Kidney capillary endothelial cell (primary cell): ENCODE measurements around the gene IL17D.
"Not testable (repeated sequence)": the region's sequence is repeated elsewhere in the genome, so short reads cannot be mapped to it uniquely, and the experiment has no call there.

Source experiments
- DNase-seq: peaks from one replicate; pipeline ENCODE4 v3.0.0-alpha.2; 2018; ENCODE audit warnings: low spot score

Gene IL17D

DNA sequence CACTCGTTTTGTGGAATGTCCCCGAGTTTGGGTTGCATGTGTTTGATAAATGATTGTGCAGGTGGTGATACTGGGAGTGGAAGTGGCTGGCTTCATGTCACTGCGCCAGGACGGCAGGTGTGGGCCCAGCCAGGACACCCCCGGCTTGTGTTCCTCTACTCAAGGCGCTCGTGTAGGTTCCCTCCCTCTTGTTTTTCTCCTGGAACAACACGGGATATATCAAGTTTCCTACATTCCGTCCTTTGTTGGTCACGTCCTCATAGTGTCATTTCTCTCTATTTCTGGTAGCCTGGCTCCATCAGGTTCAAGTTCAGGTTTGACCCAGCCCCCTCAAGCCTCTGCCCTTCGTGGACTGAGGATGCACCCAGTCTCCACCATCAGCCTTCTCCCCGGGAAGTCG, 16.3 kb downstream of the IL17D start:
- no peak for DNase-seq

DNA sequence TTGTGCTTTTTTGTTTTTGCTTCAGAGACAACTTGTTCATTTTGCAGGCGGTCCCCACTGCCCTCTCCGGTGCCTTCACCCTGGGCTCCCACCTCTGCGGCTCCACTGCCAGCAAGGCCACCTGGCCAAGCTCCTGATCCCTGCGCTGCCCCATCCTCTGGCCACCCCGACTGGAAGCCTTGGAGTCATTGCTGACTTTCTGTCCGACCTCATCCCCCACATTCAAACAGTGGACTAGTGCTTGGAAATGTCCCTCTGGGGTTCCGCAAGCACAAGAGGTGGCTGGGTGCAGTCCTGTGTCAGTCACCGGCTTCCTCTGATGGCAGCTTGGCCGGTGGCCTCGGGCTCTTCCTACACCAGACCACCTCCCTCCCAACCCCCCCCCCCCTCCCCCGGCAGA, 17.0 kb downstream of the IL17D start:
- DNase-seq: no peak

DNA sequence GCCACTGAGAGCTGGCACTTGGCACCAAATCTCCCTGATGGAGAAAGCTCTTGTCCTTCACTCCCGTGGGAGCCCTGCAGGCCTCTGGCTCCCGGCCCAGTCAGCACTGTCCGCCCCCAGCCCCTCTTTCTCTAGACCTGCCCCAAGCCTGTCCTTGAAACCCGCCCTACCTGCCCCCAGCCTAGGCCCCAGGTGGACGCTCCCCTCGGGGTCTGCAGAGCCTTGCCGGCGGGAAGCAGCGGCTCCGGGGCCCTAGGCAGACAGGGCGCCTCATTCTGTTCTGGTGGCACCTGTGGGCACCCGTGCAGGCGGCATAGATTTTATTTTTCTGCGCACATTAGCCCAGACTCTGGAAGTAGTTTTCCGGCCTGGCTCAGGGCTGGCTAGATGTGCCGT, 17.6 kb downstream of the IL17D start:
- DNase-seq: no peak

DNA sequence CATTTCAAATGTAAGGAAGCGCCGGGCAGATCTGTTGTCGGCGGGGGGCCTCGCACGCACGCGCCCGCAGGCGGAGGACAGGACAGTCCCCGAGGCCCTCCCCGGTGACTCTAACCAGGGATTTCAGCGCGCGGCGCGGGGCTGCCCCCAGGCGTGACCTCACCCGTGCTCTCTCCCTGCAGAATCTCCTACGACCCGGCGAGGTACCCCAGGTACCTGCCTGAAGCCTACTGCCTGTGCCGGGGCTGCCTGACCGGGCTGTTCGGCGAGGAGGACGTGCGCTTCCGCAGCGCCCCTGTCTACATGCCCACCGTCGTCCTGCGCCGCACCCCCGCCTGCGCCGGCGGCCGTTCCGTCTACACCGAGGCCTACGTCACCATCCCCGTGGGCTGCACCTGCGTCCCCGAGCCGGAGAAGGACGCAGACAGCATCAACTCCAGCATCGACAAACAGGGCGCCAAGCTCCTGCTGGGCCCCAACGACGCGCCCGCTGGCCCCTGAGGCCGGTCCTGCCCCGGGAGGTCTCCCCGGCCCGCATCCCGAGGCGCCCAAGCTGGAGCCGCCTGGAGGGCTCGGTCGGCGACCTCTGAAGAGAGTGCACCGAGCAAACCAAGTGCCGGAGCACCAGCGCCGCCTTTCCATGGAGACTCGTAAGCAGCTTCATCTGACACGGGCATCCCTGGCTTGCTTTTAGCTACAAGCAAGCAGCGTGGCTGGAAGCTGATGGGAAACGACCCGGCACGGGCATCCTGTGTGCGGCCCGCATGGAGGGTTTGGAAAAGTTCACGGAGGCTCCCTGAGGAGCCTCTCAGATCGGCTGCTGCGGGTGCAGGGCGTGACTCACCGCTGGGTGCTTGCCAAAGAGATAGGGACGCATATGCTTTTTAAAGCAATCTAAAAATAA, 18.2 kb downstream of the IL17D start:
- DNase-seq: no peak

DNA sequence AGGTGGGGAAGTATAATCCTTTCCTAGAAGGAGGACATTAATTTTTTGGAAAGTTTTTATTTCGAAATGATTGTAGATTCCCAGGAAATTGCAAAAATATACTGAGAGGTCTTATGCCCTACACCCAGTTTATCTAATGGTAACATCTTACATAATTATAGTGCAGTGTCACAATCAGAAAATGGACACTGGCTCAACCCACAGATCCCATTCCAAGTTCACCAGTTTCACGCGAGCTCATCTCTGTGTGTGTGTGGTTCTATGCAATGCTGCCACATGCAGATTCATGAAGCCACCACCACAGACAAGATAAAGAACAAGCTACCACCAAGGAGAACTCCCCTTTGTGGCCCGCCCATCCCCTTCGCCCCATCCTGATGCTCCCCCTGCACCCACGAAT, 24.4 kb downstream of the IL17D start:
- no peak for DNase-seq

DNA sequence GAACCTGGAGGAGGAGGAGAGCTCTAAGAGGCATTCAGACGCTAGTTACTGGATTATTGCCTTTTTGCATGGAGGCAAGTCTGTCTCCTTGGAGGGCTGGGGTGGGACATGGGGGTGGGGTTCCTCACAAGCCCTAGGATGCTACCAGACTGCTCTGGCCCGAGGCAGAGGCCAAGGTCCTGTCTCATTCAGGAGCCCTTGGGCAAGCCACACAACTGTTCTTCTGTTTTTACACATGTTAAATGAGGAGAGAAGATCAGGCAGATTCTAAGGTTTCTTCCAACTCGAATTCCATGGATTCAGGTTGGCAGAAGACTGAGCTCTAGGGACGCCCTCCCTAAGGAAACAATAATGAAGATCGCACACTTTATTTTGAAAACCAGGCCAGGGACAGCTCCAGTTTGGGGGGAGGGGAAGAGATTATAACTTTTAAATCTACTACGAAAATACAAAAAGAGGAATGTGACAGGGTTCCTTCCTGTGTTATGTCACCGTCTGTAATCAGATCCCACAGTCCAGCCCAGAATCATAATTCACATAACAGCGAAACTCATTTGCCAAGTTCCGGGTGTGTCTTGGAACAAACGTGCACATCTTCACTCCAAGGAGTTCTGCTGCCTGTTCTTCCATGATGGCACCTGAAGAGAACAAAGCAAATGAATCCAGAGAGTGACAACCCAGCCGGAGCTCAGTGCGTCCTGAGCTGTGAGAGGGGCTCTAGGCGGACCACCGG, 25.2 kb downstream of the IL17D start:
- DNase-seq: no peak

DNA sequence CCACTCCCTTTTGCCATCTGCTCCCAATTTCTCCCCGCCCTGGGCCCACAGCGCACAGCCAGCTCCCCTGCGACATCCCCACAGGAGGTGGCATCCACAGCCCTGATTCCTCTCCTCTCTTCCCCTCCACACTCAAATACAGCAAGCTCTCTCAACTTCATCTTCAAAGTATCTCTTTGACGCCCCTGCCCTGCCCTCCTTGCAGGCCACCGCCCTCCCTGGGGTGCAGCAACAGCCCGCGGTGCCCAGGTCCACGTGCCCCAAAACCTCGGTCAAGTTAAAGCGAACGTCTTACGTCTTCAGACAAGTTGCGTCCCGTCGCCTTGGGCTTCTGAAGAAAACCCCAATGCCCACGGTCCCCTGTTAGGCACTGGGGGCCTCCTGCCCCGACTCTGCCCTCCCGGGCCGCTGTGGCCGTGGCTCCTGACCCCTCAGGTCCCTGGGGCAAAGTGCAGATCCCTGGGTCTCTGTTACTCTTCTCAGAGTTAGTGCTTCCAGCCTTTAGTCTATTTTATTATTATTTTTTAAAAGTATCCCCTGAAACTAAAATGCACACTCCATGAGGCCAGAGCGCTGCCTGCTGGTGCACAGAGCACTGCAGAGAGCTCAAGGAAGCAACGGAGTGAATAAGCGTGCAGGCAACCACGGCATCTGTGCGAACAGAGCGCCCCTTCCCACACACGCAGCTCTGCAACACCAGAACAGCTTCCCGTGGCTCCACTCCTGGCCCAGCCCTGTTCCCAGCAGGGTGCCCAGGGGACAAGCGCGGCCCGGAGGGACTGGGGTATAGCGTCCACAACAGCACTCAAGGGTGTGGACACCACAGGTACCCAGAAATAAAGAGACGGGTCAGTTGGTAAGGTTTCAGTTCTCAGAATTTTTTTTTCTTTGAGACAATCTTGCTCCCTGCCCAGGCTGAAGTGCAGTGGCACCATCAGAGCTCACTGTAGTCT, 26.4 kb downstream of the IL17D start:
- DNase-seq: no peak

DNA sequence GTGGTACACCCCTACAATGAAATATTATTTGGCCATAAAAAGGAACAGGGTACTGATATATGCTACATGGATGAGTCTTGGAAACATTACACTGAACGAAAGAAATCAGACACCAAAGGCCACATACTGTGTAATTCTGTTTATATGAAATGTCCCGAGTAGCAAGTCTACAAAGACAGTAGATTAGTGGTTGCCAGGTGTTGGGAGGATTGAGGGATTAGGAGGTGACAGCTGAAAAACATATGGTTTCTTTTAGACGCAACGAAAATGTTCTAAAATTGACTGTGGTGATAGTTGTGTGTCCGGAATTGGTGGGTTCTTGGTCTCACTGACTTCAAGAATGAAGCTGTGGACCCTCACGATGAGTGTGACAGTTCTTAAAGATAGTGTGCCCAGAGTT, 35.1 kb downstream of the IL17D start:
- no peak for DNase-seq

DNA sequence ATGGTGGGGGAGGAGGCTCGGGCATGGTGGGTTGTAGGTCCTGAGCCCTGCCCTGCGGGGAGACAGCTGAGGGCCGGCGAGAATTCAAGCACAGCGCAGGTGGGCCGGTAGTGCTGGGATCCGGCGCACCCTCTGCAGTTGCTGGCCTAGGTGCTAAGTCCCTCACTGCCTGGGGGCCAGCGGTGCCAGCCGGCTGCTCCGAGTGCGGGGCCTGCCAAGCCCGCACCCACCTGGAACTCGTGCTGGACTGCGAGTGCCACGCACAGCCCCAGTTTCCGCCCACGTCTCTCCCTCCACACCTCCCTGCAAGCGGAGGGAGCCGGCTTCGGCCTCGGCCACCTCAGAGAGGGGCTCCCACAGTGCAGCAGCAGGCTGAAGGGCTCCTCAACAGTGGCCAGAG, 36.5 kb downstream of the IL17D start:
- DNase-seq: no peak

DNA sequence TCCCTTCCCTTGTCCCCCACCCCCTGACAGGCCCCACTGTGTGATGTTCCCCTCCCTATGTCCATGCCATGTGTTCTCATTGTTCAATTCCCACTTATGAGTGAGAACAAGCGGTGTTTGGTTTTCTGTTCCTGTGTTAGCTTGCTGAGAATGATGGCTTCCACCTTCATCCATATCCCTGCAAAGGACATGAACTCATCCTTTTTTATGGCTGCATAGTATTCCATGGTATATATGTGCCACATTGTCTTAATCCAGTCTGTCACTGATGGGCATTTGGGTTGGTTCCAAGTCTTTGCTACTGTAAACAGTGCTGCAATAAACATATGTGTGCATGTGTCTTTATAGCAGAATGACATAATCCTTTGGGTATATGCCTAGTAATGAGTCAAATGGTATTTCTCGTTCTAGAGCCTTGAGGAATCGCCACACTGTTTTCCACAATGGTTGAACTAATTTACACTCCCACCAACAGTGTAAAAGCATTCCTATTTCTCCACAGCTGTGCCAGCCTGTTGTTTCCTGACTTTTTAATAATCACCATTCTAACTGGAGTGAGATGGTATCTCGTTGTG, 40.4 kb downstream of the IL17D start:
- DNase-seq: not testable (repeated sequence)

DNA sequence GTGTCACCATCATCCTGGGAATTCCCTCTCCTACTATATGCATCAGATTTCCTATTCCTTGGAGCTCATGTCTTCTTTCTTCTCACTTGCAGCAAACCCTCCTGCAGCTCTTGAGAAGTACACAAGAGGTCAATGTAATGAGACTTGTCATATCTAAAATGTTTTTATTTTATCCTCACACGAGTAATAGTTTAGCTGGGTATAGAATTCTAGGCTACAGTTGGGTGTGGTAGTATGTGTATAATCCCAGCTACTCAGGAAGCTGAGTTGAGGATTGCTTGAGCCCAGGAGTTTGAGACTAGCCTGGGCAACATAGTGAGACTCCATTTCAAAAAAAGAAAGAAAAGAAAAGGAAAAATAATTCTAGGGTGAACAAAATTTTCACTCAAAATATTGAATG, 45.9 kb downstream of the IL17D start:
- DNase-seq: no peak

DNA sequence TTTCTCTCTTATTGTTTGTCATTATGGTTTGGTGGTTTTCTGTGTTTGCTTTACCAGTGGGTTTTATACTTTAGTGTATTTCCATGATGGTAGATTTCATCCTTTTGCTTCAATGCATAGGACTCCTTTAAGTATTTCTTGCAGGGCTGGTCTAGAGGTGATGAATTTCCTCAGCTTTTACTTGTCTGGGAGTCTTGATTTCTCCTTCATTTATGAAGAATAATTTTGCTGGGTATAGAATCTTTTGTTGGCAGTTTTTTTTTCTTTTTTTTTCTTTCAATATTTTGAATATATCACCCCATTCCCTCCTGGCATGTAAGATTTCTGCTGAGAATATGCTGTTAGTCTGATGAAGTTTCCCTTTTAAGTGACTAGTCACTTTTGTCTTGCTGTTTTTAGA, 50.5 kb downstream of the IL17D start:
- no peak for DNase-seq

DNA sequence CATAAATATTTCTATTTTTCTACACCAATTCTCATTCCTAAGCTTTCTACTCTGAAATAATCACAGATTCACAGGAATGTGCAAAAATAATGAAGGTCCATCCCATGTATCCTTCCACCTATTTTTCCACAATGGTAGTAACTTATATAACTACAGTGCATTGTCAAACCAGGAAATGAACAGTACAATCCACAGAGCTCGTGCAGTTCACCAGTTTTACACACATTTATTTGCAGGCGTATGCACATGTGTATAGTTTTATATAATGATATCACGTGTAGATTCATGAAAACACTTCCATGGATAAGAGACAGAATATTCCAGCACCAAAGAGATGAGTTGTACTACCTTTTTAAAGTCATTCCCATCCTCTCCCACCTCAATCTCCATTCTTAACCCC, 57.4 kb downstream of the IL17D start:
- DNase-seq: no peak

DNA sequence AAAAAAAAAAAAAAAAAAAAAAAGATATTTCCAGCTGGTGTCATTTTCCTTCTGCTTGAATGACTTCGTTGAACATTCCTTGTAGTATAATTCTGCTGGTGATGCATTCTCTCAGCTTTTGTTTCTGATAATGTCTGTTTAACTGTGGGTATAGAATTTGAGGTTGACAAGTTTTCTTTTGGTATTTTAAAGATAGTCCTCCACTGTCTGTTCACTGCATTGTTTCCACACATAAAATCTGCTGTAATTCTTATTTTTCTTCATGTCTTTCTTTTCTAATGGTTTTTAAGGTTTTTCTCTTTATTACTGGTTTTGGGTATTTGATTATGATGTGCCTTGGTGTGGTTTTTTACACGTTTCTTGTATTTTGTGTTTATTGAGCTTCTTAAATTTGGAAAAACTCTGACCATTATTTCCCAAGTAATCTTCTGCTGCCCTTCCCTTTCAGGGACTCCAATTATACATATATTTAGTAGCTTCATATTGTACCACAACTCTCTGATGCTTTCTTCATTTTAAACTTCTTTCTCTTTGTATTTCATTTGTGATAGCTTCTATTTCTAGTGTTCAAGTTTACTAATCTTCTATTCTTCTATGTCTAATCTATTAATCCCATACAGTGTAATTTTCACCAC, 63.9 kb downstream of the IL17D start:
- no peak for DNase-seq

DNA sequence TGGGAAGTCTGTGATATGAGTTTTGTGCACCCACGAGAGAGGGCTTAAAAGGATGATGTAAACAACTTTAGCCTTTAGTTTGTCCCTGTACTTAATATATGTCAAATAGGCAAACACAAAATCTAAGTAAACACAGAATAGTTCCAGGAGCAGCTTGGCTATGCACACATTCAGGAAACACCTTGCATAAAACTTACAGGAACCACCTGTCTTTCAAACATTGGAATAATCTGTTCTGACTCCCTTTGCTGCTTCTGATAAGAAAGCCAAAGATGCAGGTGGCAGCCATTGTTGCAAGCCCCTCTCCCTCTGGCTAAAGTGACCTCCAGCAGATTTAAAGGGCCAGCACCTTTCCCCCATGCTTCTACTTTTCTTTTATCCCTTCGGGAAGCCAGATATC, 65.6 kb downstream of the IL17D start:
- DNase-seq: no peak

DNA sequence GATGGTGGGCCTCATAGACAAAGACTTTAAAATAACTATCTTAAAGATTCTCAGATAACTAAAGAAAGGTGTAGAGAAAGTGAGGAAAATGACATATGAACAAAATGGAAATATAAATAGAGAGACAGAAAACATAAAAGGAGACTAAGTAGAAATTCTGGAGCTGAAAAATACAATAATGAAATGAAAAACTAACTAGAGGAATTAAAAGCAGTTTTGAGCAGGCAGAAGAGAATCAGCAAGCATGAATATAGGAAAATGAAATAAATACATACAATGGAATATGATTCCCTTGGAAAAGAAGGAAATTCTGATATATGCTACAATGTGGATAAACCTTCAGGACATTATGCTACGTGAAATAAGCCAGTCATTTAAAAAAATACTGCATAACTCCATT, 66.3 kb downstream of the IL17D start:
- DNase-seq: no peak
